Loucy (cell line): ENCODE measurements around the gene CAMSAP1.

Source experiments
- H2AFZ ChIP-seq: fragments of 200-600 bp; sonication (generic); 2 replicates; pipeline ENCODE4 v1.6.0; 2016; ENCODE audit warnings: antibody characterized with exemption, mild to moderate bottlenecking, low read length, moderate library complexity
- H3F3A ChIP-seq: fragments of 200-600 bp; 2 replicates; pipeline ENCODE4 v1.6.0; 2016; ENCODE audit warnings: antibody characterized with exemption, low read depth, mild to moderate bottlenecking
- H3K27me3 ChIP-seq: fragments of 200-600 bp; sonication (generic); 2 replicates; pipeline ENCODE4 v1.6.1; 2014; ENCODE audit warnings: low read length, mild to moderate bottlenecking; ENCODE audit not compliant: insufficient read depth, poor library complexity, severe bottlenecking
- H3K36me3 ChIP-seq: fragments of 200-600 bp; sonication (generic); 2 replicates; pipeline ENCODE4 v1.6.1; 2016; ENCODE audit warnings: low read length; ENCODE audit not compliant: insufficient read depth
- H3K4me1 ChIP-seq: fragments of 200-600 bp; sonication (generic); 2 replicates; pipeline ENCODE4 v1.5.1; 2014; ENCODE audit warnings: low read length, mild to moderate bottlenecking; ENCODE audit not compliant: insufficient read depth, poor library complexity, severe bottlenecking
- H3K4me2 ChIP-seq: fragments of 200-600 bp; sonication (generic); 2 replicates; pipeline ENCODE4 v1.6.0; 2014; ENCODE audit warnings: antibody characterized with exemption, low read length, low read depth, mild to moderate bottlenecking; ENCODE audit not compliant: poor library complexity, severe bottlenecking
- H3K4me3 ChIP-seq: fragments of 200-600 bp; sonication (generic); 2 replicates; pipeline ENCODE4 v1.5.1; 2014; ENCODE audit warnings: low read length, mild to moderate bottlenecking, mixed read lengths; ENCODE audit not compliant: poor library complexity, severe bottlenecking
- H3K79me2 ChIP-seq: fragments of 200-600 bp; sonication (generic); 2 replicates; pipeline ENCODE4 v1.6.1; 2014; ENCODE audit warnings: low read length; ENCODE audit not compliant: insufficient read depth
- H3K9ac ChIP-seq: fragments of 200-600 bp; sonication (generic); 2 replicates; pipeline ENCODE4 v1.6.0; 2014; ENCODE audit warnings: mild to moderate bottlenecking, low read depth, low read length, moderate library complexity; ENCODE audit not compliant: poor library complexity, severe bottlenecking
- H3K9me2 ChIP-seq: fragments of 200-600 bp; sonication (generic); replicated peaks from 2 replicates; pipeline ENCODE4 v1.6.1; 2016; ENCODE audit warnings: low read depth, low read length, mixed read lengths
- H3K9me3 ChIP-seq: fragments of 200-600 bp; sonication (generic); 2 replicates; pipeline ENCODE4 v1.6.1; 2014; ENCODE audit warnings: mild to moderate bottlenecking, antibody characterized with exemption, low read length, low read depth; ENCODE audit not compliant: insufficient read depth
- H4K20me1 ChIP-seq: fragments of 200-600 bp; sonication (generic); 2 replicates; pipeline ENCODE4 v1.6.0; 2014; ENCODE audit warnings: antibody characterized with exemption, low read length, mild to moderate bottlenecking; ENCODE audit not compliant: insufficient read depth, poor library complexity, severe bottlenecking
- EZH2phosphoT487 ChIP-seq: fragments of 200-600 bp; IDR thresholded peaks from 2 replicates; pipeline ENCODE4 v1.6.1; 2018; ENCODE audit warnings: antibody characterized with exemption, mild to moderate bottlenecking, moderate library complexity, borderline replicate concordance
- TF ChIP-seq, protein P1 (sequence below): fragments of 200-600 bp; sonication (generic); conservative IDR thresholded peaks from 2 replicates; pipeline ENCODE4 v1.5.1; 2014; ENCODE audit warnings: mild to moderate bottlenecking, antibody characterized with exemption, low read length

The CAMSAP1 gene

DNA sequence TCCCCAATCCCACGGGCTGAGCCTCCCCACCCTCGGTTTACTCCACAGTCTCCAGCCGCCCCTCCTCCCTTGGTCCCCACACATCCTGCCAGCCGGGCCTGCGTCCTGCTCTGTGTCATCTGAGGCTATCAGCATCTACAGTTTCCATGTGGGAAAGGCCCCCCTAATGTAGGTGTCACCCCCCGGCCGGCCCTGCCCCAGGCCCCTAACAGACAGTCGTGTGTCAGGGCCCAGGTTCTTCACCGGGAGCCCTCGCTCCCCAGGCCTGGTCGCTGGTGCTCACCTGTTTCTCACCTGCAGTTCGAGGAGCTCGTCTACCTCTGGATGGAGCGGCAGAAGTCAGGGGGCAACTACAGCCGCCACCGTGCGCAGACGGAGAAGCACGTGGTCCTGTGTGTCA is 142.6 kb downstream of the CAMSAP1 start:
- Histone ChIP-seq H3K27me3 (no peaks in the 10 kb centered on the region), H3K9me3 (peaks cover 16% of the 10 kb centered on the region; the same call in 1 of the 2 replicates), H3K9ac (no peak overlapping the region), H3K79me2 (no peaks in the 10 kb centered on the region), H3K4me2 (no peak overlapping the region), H3K4me3 (no peak overlapping the region), H3F3A (no peaks in the 10 kb centered on the region), H3K9me2 (no peaks in the 10 kb centered on the region), H2AFZ (no peak overlapping the region), H4K20me1 (no peaks in the 10 kb centered on the region), H3K4me1 (no peaks in the 10 kb centered on the region), H3K36me3 (no peaks in the 10 kb centered on the region)
- TF ChIP-seq EZH2phosphoT487, result no peak
- TF ChIP-seq, protein P1, sequence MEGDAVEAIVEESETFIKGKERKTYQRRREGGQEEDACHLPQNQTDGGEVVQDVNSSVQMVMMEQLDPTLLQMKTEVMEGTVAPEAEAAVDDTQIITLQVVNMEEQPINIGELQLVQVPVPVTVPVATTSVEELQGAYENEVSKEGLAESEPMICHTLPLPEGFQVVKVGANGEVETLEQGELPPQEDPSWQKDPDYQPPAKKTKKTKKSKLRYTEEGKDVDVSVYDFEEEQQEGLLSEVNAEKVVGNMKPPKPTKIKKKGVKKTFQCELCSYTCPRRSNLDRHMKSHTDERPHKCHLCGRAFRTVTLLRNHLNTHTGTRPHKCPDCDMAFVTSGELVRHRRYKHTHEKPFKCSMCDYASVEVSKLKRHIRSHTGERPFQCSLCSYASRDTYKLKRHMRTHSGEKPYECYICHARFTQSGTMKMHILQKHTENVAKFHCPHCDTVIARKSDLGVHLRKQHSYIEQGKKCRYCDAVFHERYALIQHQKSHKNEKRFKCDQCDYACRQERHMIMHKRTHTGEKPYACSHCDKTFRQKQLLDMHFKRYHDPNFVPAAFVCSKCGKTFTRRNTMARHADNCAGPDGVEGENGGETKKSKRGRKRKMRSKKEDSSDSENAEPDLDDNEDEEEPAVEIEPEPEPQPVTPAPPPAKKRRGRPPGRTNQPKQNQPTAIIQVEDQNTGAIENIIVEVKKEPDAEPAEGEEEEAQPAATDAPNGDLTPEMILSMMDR, result no peak

DNA sequence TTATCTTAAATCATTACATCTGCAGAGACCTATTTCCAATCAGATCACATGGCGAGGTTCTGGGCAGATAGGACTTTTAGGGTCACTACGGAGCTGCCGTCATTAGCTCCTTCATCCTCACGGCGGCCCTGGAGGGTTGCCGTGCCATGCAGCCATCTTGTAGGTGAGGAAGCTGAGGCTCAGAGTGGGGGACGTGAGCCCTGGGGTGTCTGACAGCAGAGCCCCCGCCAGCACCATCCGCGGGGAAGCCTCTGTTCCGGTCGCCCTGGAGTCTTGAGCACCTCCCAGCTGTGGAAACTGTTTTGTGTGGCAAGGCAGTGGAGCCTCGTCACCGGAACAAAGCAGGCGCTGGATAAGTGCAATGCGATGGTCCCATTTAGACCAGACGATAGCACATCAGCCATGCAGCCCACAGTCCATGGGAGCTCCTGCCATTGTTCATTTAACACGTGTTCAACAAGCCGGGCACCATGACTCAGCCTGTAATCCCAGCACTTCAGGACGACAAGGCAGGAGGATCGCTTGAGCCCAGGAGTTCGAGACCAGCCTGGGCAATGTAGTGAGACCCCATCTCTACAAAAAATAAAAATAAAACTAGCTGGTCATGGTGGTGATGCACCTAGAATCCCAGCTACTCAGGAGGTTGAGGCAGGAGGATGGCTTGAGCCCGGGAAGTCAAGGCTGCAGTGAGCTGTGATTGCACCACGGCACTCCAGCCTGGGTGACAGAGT is 143.5 kb downstream of the CAMSAP1 start:
- Histone ChIP-seq H3K79me2 (no peaks in the 10 kb centered on the region), H2AFZ (no peak overlapping the region), H3K36me3 (no peaks in the 10 kb centered on the region), H4K20me1 (no peaks in the 10 kb centered on the region), H3K9ac (no peak overlapping the region), H3K9me2 (no peaks in the 10 kb centered on the region), H3K4me3 (no peak overlapping the region), H3K4me1 (no peaks in the 10 kb centered on the region), H3K9me3 (peaks cover 16% of the 10 kb centered on the region; the same call in 1 of the 2 replicates), H3K4me2 (no peak overlapping the region), H3K27me3 (no peaks in the 10 kb centered on the region), H3F3A (no peaks in the 10 kb centered on the region)
- TF ChIP-seq, protein P1, result no peak
- TF ChIP-seq EZH2phosphoT487, result no peak

DNA sequence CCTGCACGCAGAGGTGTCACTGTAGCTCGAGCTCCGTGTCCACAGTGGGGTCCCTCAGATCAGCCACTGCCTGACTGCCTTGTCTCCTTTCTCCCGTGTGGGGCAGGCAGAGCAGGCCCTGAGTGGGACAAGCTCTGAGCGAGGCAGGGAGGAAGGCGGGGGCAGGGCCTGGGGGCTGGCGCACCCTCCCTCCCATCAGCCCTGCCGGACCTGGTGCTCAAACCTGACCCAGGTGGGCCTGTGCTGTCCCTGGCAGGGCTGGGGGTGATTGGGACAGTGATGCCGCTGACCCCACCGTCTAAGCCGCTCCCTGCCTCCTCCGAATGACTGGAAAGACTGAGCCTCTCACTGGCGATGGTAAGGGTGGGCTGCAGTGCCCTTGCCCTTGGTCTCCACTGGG is 144.4 kb downstream of the CAMSAP1 start:
- H3K4me2 ChIP-seq, result no peak overlapping the region
- H3K4me3 ChIP-seq, result no peak overlapping the region
- TF ChIP-seq EZH2phosphoT487, result no peak
- TF ChIP-seq, protein P1, result no peak
- no peak overlapping the region for H3K9ac ChIP-seq
- H3K4me1 ChIP-seq, result no peaks in the 10 kb centered on the region
- no peaks in the 10 kb centered on the region for H3K27me3 ChIP-seq
- no peak overlapping the region for H2AFZ ChIP-seq
- no peaks in the 10 kb centered on the region for H3K36me3 ChIP-seq
- no peaks in the 10 kb centered on the region for H3F3A ChIP-seq
- H3K9me3 ChIP-seq, result peaks cover 16% of the 10 kb centered on the region; the same call in 1 of the 2 replicates
- H3K9me2 ChIP-seq, result no peaks in the 10 kb centered on the region
- H4K20me1 ChIP-seq, result no peaks in the 10 kb centered on the region
- H3K79me2 ChIP-seq, result no peaks in the 10 kb centered on the region
